Upper lobe of right lung (tissue), 1 donor: ENCODE measurements around the gene RTN4IP1. TPM values are rescaled to one million over a fixed set of nuclear protein-coding genes. Genes with fewer than 3 reads are reported as not detected.
"Not testable (repeated sequence)": the region's sequence is repeated elsewhere in the genome, so short reads cannot be mapped to it uniquely, and the experiment has no call there.

Experiments
- ATAC-seq: fragments of 200-7000 bp; cut with Tn5 transposase; one replicate; pipeline ENCODE4 v1.9.1; 2020; ENCODE audit warnings: mild to moderate bottlenecking, moderate library complexity
- DNase-seq: peaks from one replicate; pipeline ENCODE4 v3.0.0-alpha.2; 2020
- H3K27ac ChIP-seq: fragments of 200-600 bp; one replicate; pipeline ENCODE4 v1.8.0; 2022
- H3K27me3 ChIP-seq: fragments of 200-600 bp; one replicate; pipeline ENCODE4 v1.8.0; 2022; ENCODE audit warnings: mild to moderate bottlenecking
- H3K36me3 ChIP-seq: fragments of 200-600 bp; one replicate; pipeline ENCODE4 v1.8.0; 2022
- H3K4me1 ChIP-seq: fragments of 200-600 bp; one replicate; pipeline ENCODE4 v1.8.0; 2022
- H3K4me3 ChIP-seq: fragments of 200-600 bp; one replicate; pipeline ENCODE4 v1.8.0; 2022; ENCODE audit warnings: mild to moderate bottlenecking
- H3K9me3 ChIP-seq: fragments of 200-600 bp; one replicate; pipeline ENCODE4 v1.8.0; 2022
- CTCF ChIP-seq: fragments of 200-600 bp; IDR thresholded peaks from one replicate; pipeline ENCODE4 v1.8.0; 2022; ENCODE audit warnings: antibody characterized with exemption
- intact Hi-C: fragments of 100-400 bp; cut with DNase I; formaldehyde crosslinking; loops from one replicate; pipeline ENCODE4 v1.11.0; 2022
- total RNA-seq: library from RNA; stranded (reverse); fragmentation: NEBNext Ultra II Directional; extraction: Animal tissue kit (Norgen Biotek cat#: 25700); gene quantifications from one replicate; pipeline ENCODE4 v1.2.1, GENCODE V29; 2021
- donor health status: DM: no; HTN: yes; CAD: no; lungs with severe emphysema.

RTN4IP1 gene
- total RNA-seq, 1 donor from 2014 or later = 3.2 TPM

- no peak for ATAC-seq
- intact Hi-C loops = no loop called here
- no peak for TF ChIP-seq CTCF
Measured at GRCh38 chr6:106599440-106599839, 29.9 kb downstream of the RTN4IP1 start.

DNA sequence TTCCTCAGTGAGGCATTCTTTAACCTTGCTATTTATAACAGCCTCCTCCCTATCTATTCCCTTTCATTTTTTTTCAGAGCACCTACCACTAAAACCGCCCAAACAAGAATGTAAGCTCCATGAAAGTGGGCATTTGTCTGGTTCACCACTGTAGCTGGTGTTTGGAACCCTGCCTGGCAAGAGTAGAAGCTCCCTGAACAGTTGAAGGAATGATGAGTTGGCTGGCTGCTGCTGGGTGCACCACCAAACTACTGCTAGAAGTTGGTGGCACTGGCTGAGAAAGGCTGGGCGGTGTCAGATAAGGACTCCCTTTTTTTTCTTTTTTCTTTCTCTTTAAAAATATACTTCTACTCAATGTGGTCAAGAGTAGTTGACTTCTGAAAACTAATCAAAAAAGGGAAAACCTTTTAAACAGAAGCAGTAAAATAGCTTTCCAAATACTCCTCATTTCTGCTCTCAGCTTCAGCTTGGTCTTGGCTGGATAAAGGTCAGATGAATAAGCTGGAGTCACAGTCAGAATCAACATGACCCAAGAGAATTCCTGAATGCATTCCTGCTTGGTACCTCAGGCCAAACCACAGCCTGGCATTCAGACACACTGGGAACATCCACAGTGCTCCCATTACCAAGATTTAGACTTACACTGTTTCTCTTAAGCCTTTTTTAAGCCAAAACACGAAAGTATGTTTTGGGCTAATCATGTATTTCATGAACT, 38.0 kb downstream of the RTN4IP1 start:
- intact Hi-C loops = no loop called here
- no peak for TF ChIP-seq CTCF
- no peaks in the 10 kb centered on the region for H3K27me3 ChIP-seq
- ATAC-seq = no peak
- H3K9me3 ChIP-seq = no peaks in the 10 kb centered on the region
- H3K36me3 ChIP-seq = no peaks in the 10 kb centered on the region
- no peak overlapping the region for H3K27ac ChIP-seq
- no peak overlapping the region for H3K4me3 ChIP-seq
- DNase-seq = no peak
- no peaks in the 10 kb centered on the region for H3K4me1 ChIP-seq

More at GRCh38 chr6:106599440-106599839, 29.9 kb downstream of the RTN4IP1 start:
- Histone ChIP-seq H3K4me3 (no peak overlapping the region), H3K9me3 (no peaks in the 10 kb centered on the region), H3K4me1 (no peaks in the 10 kb centered on the region), H3K36me3 (no peaks in the 10 kb centered on the region), H3K27me3 (no peaks in the 10 kb centered on the region), H3K27ac (no peak overlapping the region)
- no peak for DNase-seq

DNA sequence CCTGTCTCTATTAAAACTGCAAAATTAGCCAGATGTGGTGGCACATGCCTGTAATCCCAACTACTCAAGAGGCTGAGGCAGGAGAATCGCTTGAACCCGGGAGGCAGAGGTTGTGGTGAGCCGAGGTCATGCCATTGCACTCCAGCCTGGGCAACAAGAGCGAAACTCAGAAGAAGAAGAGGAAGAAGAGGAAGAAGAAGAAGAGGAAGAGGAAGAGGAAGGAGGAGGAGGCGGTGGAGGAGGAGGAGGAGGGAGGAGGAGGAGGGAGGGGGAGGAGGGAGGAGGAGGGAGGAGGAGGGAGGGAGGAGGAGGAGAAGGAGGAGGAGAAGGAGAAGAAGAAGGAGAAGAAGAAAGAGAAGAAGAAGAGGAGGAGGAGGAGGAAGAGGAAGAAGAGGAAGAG, 40.4 kb downstream of the RTN4IP1 start:
- H3K27me3 ChIP-seq, H3K4me1 ChIP-seq, H3K36me3 ChIP-seq, intact Hi-C loops, H3K9me3 ChIP-seq, H3K4me3 ChIP-seq, H3K27ac ChIP-seq, DNase-seq, ATAC-seq: not testable (repeated sequence)

GRCh38 chr6:106586815-106587415, 42.4 kb downstream of the RTN4IP1 start:
- no peak for TF ChIP-seq CTCF
- Histone ChIP-seq H3K9me3 (no peaks in the 10 kb centered on the region), H3K27me3 (no peaks in the 10 kb centered on the region), H3K4me3 (no peak overlapping the region), H3K4me1 (no peaks in the 10 kb centered on the region), H3K36me3 (peaks cover 14% of the 10 kb centered on the region), H3K27ac (no peak overlapping the region)
- ATAC-seq (no peak), DNase-seq (no peak)
- intact Hi-C loops = no loop called here

GRCh38 chr6:106581468-106581867, 47.8 kb downstream of the RTN4IP1 start:
- Histone ChIP-seq H3K4me3 (no peak overlapping the region), H3K27me3 (no peaks in the 10 kb centered on the region), H3K9me3 (no peaks in the 10 kb centered on the region), H3K36me3 (peaks cover 18% of the 10 kb centered on the region), H3K27ac (no peak overlapping the region), H3K4me1 (no peaks in the 10 kb centered on the region)
- intact Hi-C loops = no loop called here
- no peak for TF ChIP-seq CTCF
- DNase-seq = no peak
- ATAC-seq = no peak

DNA sequence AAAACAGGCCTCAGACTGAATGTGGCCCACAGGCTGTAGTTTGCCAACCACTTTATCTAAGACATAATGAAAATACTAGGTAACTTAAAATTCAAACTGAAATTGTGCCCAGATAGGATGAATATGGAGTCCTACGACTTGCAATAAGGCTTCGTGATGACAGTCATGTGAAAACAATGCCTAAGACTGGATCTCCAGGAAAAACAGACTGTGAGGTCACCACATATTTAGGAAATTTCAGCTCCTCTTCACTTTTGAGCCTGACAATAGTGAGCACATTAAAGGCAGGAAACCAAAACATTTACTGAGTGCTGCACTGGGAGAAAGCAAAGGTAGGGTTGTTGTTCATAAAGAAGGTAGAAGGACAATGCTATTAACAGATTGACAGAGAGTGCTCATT, 50.0 kb downstream of the RTN4IP1 start:
- Histone ChIP-seq H3K9me3 (no peaks in the 10 kb centered on the region), H3K27me3 (no peaks in the 10 kb centered on the region), H3K4me3 (no peak overlapping the region), H3K27ac (no peak overlapping the region), H3K36me3 (peaks cover 18% of the 10 kb centered on the region), H3K4me1 (no peaks in the 10 kb centered on the region)
- no peak for ATAC-seq
- no peak for DNase-seq
- intact Hi-C loops = no loop called here
- TF ChIP-seq CTCF = no peak
